ENCODE results near the gene NUP42. TPM values are rescaled to one million over a fixed set of nuclear protein-coding genes. Genes with fewer than 3 reads are reported as not detected.
"Not testable (repeated sequence)": the region's sequence is repeated elsewhere in the genome, so short reads cannot be mapped to it uniquely, and the experiment has no call there.

Gene NUP42
- total RNA-seq, 2 donors from 2014 or later: 20.7 to 20.8 TPM

DNA sequence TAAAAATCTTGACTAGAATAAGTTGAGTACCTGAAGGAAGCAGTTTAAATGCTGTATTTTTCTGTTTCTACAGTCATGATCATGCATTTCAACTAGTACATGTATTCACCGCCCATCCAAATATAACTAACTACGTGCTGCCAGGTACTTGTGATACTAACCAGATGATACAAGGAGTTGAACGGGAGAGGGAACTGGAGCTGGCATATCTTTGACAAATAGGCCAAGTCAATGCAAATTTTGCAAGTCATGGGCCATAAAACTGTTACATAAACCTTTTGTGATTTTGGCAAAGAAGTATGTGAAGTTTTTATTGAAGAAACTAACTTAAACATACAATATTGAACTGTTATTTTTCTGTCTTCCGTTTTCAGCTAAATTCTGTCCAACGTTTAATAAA is 14.5 kb downstream of the NUP42 start:
- DNase-seq (ENCODE audit: low spot score): no peak
- intact Hi-C loops (cut with DNase I): no loop called here

DNA sequence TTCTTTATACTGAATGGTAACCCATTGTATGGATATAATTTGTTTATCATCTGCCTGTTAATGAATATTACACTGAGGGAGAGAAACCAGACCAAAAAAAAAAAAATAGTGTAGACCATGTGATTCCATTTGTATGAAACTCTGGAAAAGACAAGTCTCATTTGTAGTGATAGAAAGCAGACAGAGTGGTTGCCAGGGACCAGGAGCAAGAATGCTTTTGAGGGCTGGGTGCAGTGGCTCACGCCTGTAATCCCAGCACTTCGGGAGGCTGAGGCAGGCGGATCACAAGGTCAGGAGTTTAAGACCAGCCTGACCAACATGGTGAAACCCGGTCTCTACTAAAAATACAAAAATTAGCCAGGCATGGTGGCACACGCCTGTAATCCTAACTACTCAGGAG is 15.9 kb downstream of the NUP42 start:
- DNase-seq (ENCODE audit: low spot score); intact Hi-C loops (cut with DNase I): not testable (repeated sequence)

GRCh38 chr7:23200331-23200730 is 18.5 kb downstream of the NUP42 start:
- no peak for DNase-seq (ENCODE audit: low spot score)
- intact Hi-C loops (cut with DNase I): no loop called here

GRCh38 chr7:23204241-23204640 is 22.4 kb downstream of the NUP42 start:
- intact Hi-C loops (cut with DNase I): no loop called here
- DNase-seq (ENCODE audit: low spot score): no peak

- DNase-seq (ENCODE audit: low spot score): no peak
- intact Hi-C loops (cut with DNase I): no loop called here
These were observed 23.7 kb downstream of the NUP42 start for GRCh38 chr7:23205577-23205908.

DNA sequence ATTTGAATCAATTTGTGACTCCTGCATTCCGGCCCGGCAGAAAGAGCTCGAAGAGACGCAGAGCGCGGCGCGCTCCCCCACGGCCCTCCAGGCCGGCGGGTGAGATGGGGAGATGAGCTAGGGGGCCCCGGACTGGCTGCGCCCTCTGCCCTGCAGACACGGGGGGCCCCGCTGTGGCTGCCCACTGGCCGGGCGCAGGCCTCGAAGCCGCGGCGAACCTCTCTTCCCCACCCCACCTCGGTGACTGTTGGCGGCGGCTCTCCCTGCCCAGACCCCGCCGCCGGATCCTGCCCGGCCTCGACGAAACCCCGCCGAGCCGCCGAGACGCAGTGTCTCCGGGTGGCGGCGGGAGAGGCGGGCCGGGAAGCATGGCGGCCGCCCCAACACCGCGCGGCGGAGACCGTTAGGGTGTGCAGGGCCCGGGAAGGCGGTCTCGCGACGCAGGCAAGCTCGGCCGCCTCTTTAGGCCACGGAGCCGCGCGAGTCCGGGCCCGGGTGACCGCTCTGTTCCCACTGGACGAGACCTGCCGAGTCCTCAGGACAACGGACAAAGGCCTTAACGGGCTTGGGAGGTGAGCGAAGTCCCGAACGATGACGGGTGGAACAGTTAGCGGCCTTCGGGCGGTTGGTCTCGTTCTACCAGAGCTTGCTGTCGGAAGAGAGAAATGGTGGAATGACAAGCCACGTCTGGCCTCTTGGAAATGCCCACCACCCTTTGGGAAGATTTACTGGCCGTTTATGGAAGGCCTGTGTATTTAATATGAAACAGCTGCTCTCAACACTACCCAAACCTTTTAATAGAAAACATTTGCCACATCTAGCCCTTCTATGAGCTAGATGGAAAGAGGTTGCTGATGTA is 24.3 kb downstream of the NUP42 start:
- DNase-seq (ENCODE audit: low spot score): peak; percentile 84
- intact Hi-C loops (cut with DNase I): no loop called here

DNA sequence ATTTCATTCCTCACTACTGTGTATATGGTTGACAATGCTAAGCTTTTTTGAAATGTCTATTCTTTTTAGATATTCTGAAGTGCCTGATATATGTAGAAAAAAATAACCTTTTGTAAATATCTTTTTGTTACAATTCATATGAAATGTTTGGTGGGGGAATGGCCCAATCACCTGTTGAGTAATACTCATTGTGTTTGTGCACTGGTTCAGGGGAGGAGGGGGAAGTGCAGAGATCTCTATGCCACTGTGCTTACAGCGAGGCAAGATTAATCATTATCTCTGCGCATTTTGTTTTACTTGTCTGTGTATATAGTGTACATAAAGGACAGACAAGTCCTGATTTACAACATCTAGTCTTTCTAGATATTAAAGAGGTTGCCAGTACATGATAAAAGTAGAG is 25.2 kb downstream of the NUP42 start:
- DNase-seq (ENCODE audit: low spot score): no peak
- intact Hi-C loops (cut with DNase I): no loop called here

- intact Hi-C loops (cut with DNase I): no loop called here
- no peak for DNase-seq (ENCODE audit: low spot score)
These were observed 26.0 kb downstream of the NUP42 start for GRCh38 chr7:23207884-23208283.

DNA sequence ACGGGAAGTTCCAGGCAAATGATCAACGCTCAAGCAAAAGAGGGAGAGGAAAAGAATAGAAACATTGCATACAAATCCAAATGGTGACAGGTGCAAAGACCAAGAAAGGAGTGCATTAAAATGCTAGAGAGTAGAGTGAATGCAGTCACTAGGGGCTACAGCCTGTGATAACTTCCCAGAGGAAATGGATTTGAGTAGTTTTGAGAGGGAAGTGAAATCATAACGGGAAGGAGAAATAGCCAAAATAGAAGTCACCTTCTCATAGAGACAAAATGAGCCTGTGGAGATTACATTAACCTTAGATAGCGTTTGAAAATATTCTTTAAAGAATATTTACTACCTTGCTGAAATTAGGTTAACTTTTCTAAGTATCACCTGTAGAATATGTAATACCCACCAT is 26.5 kb downstream of the NUP42 start:
- no peak for DNase-seq (ENCODE audit: low spot score)
- intact Hi-C loops (cut with DNase I): no loop called here

- intact Hi-C loops (cut with DNase I): no loop called here
- DNase-seq (ENCODE audit: low spot score): no peak
These were observed 28.7 kb downstream of the NUP42 start for GRCh38 chr7:23210506-23210905.

DNA sequence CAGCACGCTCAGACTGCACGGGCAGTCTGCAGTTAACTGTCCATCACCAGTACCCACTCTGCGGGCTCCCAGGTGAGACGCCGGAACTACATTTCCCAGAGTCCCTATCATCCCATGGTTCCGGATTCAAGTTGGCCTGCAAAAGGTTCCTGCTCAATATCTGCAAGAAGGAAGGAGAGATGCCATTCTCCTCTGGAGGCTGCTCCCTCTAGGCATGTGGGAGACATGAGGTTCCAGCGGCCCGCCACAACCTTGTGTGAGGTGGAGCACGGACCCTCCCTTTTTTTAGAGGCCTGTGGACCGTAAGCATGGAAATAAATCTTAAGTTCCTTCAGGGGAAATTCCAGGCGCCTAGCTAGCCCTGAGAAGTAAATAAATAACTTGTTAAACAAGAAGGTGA is 29.7 kb downstream of the NUP42 start:
- intact Hi-C loops (cut with DNase I): no loop called here
- no peak for DNase-seq (ENCODE audit: low spot score)

DNA sequence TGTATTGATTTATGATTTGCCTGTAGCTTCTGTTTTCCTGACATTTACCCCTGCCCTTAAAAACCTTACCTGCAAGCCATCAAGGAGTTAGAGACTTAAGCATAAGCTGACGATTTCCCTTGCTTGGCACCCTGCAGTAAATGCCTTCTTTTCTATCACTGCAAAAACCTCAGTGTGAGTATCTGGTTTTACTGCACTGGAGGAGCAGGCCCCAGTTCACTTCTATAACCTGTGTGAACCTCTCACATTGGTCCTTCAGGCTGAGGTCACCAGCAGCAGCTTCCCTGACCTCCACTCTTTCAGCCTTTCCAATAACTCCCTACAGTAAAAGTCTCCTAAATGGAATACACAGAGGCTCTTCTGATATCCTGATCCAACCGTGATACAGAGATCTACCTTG is 30.5 kb downstream of the NUP42 start:
- intact Hi-C loops (cut with DNase I): no loop called here
- no peak for DNase-seq (ENCODE audit: low spot score)

DNA sequence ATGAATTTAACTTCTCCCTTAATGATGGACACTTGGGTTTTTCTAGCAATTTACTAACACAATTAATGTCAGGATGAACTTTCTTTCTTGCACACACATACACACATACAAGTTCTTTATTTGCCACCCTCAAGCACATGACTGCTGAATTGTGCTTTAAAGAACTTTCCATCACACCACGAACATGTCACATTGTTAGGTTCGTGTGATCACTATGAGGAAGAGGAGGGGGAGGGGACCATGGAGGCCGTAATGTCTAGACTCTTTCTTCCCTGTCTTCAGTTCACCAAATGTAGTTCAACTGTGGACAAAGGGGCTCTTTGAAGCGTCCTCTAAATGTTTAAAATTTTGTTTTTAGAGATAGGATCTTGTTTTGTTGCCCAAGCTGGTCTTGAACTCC is 31.0 kb downstream of the NUP42 start:
- no peak for DNase-seq (ENCODE audit: low spot score)
- intact Hi-C loops (cut with DNase I): no loop called here

DNA sequence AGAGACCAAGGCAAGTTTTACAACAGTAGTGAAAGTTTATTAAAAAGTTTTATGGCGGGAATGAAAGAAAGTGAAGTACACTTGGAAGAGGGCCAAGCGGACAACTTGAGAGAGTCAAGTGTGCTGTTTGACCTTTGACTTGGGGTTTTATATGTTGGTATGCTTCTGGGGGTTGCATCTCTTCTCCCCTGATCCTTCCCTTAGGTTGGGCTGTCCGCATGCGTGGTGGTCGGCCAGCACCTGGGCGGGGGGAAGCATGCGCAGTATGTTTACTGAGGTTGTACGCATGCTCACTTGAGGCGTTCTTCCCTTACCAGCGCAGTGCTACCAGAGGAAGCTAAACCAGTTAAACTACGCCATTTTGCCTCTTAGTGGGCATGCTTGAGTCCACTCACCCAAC is 31.9 kb downstream of the NUP42 start:
- DNase-seq (ENCODE audit: low spot score): no peak
- intact Hi-C loops (cut with DNase I): no loop called here

DNA sequence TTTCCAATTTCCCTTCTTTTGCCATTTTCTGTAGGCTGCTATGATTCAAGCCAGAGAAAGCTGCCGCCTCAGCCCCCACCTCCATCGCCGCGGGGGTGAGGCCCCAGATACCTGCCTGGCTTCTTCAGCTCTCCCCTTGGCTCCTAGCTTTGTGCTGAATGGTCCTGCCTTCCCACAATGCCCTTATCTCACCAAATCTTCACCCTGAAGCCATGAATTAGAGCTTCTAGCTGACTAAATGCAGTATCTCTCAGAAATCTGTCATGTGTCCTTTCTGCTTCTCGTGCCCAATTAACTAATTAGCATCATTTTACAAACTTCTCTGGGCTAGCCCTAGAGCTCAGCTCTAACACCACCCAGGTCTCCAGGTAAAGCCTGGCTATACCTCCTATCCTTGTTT is 32.6 kb downstream of the NUP42 start:
- DNase-seq (ENCODE audit: low spot score): no peak
- intact Hi-C loops (cut with DNase I): no loop called here

- no peak for DNase-seq (ENCODE audit: low spot score)
- intact Hi-C loops (cut with DNase I): no loop called here
These were observed 33.1 kb downstream of the NUP42 start for GRCh38 chr7:23214938-23215337.

- no peak for DNase-seq (ENCODE audit: low spot score)
- intact Hi-C loops (cut with DNase I): no loop called here
These were observed 34.2 kb downstream of the NUP42 start for GRCh38 chr7:23216021-23216420.

DNA sequence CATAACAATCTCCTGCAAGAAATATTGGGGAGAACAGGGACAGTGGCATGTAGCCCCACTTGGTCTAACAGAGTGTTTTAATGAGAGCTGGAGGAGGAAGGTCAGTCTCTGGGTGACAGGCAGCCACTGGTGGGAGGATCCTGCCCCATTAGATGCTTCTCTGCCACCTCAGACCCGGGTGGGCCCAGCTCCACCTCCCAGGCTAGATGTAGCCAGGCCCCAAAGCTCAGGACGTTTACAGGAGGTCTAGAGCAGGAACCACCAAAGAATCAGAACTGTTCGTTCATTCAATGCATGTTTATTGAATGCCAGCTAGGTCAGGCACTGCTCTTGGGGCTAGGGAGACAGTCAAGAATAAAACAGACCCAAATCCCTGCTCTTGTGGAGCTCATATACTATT is 36.3 kb downstream of the NUP42 start:
- no peak for DNase-seq (ENCODE audit: low spot score)
- intact Hi-C loops (cut with DNase I): no loop called here

DNA sequence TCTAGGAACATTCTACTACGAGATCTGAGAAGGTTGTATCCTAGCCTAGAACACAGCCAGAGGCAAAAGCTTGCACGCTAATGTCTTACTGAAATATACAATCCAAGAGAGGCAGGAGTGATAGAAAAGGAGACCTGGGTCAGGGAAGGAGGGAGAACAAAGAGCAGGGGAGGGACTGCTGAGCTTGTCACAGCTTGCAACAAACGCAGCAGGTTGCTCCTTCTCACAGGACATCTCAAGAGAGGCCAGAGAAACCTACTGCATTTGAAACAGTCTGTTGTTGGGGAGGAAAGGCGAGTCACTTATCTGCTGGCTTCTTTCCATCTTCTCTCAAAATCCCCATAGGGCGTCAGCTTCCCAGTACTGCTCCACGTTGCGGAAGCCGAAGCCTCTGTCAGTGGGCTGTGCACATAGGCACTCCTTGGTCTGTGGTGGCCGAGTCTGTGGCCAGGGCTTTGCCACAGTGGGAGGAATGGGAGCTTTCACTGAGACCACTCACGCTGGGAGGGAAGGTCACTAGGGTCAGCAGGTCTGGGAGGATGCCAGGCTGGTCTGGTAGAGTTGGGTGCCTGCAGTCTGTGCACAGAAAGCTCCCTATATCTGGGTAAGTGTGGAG is 39.0 kb downstream of the NUP42 start:
- no peak for DNase-seq (ENCODE audit: low spot score)
- intact Hi-C loops (cut with DNase I): no loop called here

GRCh38 chr7:23222439-23223030 is 40.7 kb downstream of the NUP42 start:
- DNase-seq (ENCODE audit: low spot score): no peak
- intact Hi-C loops (cut with DNase I): no loop called here

- intact Hi-C loops (cut with DNase I); DNase-seq (ENCODE audit: low spot score): not testable (repeated sequence)
These were observed 42.5 kb downstream of the NUP42 start for GRCh38 chr7:23224364-23224763.

Data from posterior vena cava (tissue), 2 donors.